ENCODE results near the gene TRIP13.

Gene TRIP13

DNA sequence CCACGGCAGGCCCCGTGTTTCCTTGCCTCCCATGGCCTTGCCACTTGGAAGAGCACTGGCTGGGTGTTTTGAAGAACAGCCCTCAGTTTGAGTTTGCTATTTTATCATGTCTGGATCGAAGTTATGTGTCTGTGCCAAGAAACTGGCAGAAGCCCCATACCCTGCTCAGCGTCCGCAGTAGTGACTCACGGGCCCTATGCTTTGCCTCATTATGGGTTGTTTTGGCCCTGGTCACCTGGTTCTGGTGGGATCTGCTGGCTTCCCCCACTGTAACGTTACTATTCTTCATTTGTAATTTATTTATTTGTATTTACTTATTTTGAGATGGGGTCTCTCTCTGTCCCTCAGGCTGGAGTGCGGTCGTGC is 73.6 kb downstream of the TRIP13 start:
- no peak overlapping the region for H3K4me3 ChIP-seq (ENCODE audit: low read depth, low read length)
- ChIA-PET POLR2A (no interaction called here), CTCF (interaction anchor here (1.4 kb wide), 2 partner anchors 44 to 201 kb away, joined by 4 to 5 read pairs; no protein-coding TSS in a partner anchor)
- no peaks in the 10 kb centered on the region for H3K4me1 ChIP-seq (ENCODE audit: control insufficient read depth, insufficient read depth, low read length)
- TF ChIP-seq ZNF202 (tag by site-specific recombination; IDR thresholded peaks at IDR 0.05; ENCODE audit: borderline replicate concordance) (no peak), ZNF548 (tag by site-specific recombination; IDR thresholded peaks at IDR 0.05) (no peak), ZNF571 (tag by site-specific recombination; IDR thresholded peaks at IDR 0.05) (no peak), ZNF514 (tag by site-specific recombination; IDR thresholded peaks at IDR 0.05) (no peak), ZNF629 (tag by site-specific recombination; IDR thresholded peaks at IDR 0.05) (no peak), ZFP69B (tag by site-specific recombination; IDR thresholded peaks at IDR 0.05) (no peak), GLIS1 (tag by site-specific recombination; IDR thresholded peaks at IDR 0.05) (no peak), GLIS2 (tag by site-specific recombination; IDR thresholded peaks at IDR 0.05) (no peak), ZNF391 (tag by site-specific recombination; IDR thresholded peaks at IDR 0.05; ENCODE audit: borderline replicate concordance, low read depth) (no peak), SCRT2 (tag by site-specific recombination; IDR thresholded peaks at IDR 0.05) (no peak), ZNF544 (tag by site-specific recombination; IDR thresholded peaks at IDR 0.05) (no peak), ZEB2 (tag by site-specific recombination; IDR thresholded peaks at IDR 0.05) (no peak), SETDB1 (IDR thresholded peaks at IDR 0.05; ENCODE audit: insufficient read length, low read length) (no peak), ZNF423 (tag by site-specific recombination; IDR thresholded peaks at IDR 0.05) (no peak), ZNF24 (tag by site-specific recombination; IDR thresholded peaks at IDR 0.05) (no peak)
- TF ChIP-seq, protein P1, sequence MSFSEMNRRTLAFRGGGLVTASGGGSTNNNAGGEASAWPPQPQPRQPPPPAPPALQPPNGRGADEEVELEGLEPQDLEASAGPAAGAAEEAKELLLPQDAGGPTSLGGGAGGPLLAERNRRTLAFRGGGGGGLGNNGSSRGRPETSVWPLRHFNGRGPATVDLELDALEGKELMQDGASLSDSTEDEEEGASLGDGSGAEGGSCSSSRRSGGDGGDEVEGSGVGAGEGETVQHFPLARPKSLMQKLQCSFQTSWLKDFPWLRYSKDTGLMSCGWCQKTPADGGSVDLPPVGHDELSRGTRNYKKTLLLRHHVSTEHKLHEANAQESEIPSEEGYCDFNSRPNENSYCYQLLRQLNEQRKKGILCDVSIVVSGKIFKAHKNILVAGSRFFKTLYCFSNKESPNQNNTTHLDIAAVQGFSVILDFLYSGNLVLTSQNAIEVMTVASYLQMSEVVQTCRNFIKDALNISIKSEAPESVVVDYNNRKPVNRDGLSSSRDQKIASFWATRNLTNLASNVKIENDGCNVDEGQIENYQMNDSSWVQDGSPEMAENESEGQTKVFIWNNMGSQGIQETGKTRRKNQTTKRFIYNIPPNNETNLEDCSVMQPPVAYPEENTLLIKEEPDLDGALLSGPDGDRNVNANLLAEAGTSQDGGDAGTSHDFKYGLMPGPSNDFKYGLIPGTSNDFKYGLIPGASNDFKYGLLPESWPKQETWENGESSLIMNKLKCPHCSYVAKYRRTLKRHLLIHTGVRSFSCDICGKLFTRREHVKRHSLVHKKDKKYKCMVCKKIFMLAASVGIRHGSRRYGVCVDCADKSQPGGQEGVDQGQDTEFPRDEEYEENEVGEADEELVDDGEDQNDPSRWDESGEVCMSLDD (tag by site-specific recombination; IDR thresholded peaks at IDR 0.05): no peak
- TF ChIP-seq, protein P2, sequence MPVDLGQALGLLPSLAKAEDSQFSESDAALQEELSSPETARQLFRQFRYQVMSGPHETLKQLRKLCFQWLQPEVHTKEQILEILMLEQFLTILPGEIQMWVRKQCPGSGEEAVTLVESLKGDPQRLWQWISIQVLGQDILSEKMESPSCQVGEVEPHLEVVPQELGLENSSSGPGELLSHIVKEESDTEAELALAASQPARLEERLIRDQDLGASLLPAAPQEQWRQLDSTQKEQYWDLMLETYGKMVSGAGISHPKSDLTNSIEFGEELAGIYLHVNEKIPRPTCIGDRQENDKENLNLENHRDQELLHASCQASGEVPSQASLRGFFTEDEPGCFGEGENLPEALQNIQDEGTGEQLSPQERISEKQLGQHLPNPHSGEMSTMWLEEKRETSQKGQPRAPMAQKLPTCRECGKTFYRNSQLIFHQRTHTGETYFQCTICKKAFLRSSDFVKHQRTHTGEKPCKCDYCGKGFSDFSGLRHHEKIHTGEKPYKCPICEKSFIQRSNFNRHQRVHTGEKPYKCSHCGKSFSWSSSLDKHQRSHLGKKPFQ (tag by site-specific recombination; IDR thresholded peaks at IDR 0.05): no peak
- TF ChIP-seq, protein P3, sequence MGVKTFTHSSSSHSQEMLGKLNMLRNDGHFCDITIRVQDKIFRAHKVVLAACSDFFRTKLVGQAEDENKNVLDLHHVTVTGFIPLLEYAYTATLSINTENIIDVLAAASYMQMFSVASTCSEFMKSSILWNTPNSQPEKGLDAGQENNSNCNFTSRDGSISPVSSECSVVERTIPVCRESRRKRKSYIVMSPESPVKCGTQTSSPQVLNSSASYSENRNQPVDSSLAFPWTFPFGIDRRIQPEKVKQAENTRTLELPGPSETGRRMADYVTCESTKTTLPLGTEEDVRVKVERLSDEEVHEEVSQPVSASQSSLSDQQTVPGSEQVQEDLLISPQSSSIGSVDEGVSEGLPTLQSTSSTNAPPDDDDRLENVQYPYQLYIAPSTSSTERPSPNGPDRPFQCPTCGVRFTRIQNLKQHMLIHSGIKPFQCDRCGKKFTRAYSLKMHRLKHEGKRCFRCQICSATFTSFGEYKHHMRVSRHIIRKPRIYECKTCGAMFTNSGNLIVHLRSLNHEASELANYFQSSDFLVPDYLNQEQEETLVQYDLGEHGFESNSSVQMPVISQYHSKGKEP (tag by site-specific recombination; IDR thresholded peaks at IDR 0.05): no peak
- TF ChIP-seq, protein P4, sequence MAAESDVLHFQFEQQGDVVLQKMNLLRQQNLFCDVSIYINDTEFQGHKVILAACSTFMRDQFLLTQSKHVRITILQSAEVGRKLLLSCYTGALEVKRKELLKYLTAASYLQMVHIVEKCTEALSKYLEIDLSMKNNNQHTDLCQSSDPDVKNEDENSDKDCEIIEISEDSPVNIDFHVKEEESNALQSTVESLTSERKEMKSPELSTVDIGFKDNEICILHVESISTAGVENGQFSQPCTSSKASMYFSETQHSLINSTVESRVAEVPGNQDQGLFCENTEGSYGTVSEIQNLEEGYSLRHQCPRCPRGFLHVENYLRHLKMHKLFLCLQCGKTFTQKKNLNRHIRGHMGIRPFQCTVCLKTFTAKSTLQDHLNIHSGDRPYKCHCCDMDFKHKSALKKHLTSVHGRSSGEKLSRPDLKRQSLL (tag by site-specific recombination; IDR thresholded peaks at IDR 0.05): no peak
- H3K9me3 ChIP-seq (ENCODE audit: control insufficient read depth, insufficient read depth, low read depth, low read length): no peaks in the 10 kb centered on the region
- no peak overlapping the region for H3K27ac ChIP-seq (ENCODE audit: extremely low read depth, low read depth, low read length)
- no peaks in the 10 kb centered on the region for H3K36me3 ChIP-seq (ENCODE audit: control insufficient read depth in 2 of 2, insufficient read depth in 1 of 2, low read length in 2 of 2)

DNA sequence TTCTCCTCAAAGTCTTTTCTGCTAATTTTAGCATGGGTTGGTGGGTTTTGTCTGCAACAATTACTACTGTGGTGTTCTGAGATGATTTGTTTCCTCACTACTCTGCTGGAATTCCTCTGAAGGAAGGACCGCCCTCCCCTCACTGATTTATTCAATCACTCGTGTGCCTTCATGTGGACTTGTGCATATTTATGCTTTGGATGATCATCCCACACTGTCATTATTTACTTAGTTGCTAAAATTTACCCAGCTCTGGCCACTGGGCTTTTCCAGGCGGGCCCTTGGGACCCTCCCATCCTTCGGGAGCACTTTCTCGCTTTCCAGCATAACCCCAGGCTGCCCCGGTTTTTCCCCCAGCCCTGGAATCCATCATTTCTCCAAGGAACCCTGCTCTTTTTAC is 74.3 kb downstream of the TRIP13 start:
- H3K36me3 ChIP-seq (ENCODE audit: control insufficient read depth in 2 of 2, insufficient read depth in 1 of 2, low read length in 2 of 2): no peaks in the 10 kb centered on the region
- no peaks in the 10 kb centered on the region for H3K4me1 ChIP-seq (ENCODE audit: control insufficient read depth, insufficient read depth, low read length)
- H3K4me3 ChIP-seq (ENCODE audit: low read depth, low read length): no peak overlapping the region
- ChIA-PET POLR2A (no interaction called here), CTCF (interaction anchor here (0.6 to 1.4 kb wide), 3 partner anchors 10 to 201 kb away, joined by 3 to 5 read pairs (median 4); no protein-coding TSS in a partner anchor)
- H3K27ac ChIP-seq (ENCODE audit: extremely low read depth, low read depth, low read length): no peak overlapping the region
- H3K9me3 ChIP-seq (ENCODE audit: control insufficient read depth, insufficient read depth, low read depth, low read length): no peaks in the 10 kb centered on the region
- no peak for TF ChIP-seq ZFP69B (tag by site-specific recombination; IDR thresholded peaks at IDR 0.05)
- TF ChIP-seq HOXD13 (CRISPR knock-in tag; IDR thresholded peaks at IDR 0.05; ENCODE audit: borderline replicate concordance): no peak
- TF ChIP-seq, protein P5, sequence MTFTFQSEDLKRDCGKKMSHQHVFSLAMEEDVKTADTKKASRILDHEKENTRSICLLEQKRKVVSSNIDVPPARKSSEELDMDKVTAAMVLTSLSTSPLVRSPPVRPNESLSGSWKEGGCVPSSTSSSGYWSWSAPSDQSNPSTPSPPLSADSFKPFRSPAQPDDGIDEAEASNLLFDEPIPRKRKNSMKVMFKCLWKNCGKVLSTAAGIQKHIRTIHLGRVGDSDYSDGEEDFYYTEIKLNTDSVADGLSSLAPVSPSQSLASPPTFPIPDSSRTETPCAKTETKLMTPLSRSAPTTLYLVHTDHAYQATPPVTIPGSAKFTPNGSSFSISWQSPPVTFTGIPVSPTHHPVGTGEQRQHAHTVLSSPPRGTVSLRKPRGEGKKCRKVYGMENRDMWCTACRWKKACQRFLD (tag by site-specific recombination; IDR thresholded peaks at IDR 0.05): no peak
- TF ChIP-seq, protein P6, sequence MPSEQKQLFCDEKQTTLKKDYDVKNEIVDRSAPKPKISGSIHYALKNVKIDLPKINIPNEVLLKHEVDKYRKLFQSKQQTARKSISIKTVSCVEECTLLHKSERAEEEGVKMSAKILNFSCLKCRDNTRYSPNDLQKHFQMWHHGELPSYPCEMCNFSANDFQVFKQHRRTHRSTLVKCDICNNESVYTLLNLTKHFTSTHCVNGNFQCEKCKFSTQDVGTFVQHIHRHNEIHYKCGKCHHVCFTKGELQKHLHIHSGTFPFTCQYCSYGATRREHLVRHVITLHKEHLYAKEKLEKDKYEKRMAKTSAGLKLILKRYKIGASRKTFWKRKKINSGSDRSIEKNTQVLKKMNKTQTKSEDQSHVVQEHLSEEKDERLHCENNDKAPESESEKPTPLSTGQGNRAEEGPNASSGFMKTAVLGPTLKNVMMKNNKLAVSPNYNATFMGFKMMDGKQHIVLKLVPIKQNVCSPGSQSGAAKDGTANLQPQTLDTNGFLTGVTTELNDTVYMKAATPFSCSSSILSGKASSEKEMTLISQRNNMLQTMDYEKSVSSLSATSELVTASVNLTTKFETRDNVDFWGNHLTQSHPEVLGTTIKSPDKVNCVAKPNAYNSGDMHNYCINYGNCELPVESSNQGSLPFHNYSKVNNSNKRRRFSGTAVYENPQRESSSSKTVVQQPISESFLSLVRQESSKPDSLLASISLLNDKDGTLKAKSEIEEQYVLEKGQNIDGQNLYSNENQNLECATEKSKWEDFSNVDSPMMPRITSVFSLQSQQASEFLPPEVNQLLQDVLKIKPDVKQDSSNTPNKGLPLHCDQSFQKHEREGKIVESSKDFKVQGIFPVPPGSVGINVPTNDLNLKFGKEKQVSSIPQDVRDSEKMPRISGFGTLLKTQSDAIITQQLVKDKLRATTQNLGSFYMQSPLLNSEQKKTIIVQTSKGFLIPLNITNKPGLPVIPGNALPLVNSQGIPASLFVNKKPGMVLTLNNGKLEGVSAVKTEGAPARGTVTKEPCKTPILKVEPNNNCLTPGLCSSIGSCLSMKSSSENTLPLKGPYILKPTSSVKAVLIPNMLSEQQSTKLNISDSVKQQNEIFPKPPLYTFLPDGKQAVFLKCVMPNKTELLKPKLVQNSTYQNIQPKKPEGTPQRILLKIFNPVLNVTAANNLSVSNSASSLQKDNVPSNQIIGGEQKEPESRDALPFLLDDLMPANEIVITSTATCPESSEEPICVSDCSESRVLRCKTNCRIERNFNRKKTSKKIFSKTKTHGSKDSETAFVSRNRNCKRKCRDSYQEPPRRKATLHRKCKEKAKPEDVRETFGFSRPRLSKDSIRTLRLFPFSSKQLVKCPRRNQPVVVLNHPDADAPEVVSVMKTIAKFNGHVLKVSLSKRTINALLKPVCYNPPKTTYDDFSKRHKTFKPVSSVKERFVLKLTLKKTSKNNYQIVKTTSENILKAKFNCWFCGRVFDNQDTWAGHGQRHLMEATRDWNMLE (tag by site-specific recombination; conservative IDR thresholded peaks at IDR 0.05; ENCODE audit: low read depth): no peak
- no peak for TF ChIP-seq ZNF266 (tag by site-specific recombination; IDR thresholded peaks at IDR 0.05; ENCODE audit: low read depth)

Measured in HEK293 (cell line).